GM21529 (cell line): ENCODE results near the gene PDIA6.
"Not testable (repeated sequence)": the region's sequence is repeated elsewhere in the genome, so short reads cannot be mapped to it uniquely, and the experiment has no call there.

ENCODE experiments used
- ATAC-seq: cut with Tn5 transposase; IDR thresholded peaks from one replicate; pipeline ENCODE4 v1.9.1; 2021; ENCODE audit not compliant: unreplicated experiment

The PDIA6 gene

GRCh38 chr2:10785260-10785659, 27.3 kb downstream of the PDIA6 start:
- no peak for ATAC-seq

- no peak for ATAC-seq
These were observed 27.9 kb downstream of the PDIA6 start for GRCh38 chr2:10784719-10785118.

GRCh38 chr2:10783421-10783820, 29.2 kb downstream of the PDIA6 start:
- no peak for ATAC-seq

GRCh38 chr2:10781746-10782145, 30.8 kb downstream of the PDIA6 start:
- ATAC-seq: no peak

GRCh38 chr2:10780821-10781220, 31.8 kb downstream of the PDIA6 start:
- not testable (repeated sequence) for ATAC-seq

DNA sequence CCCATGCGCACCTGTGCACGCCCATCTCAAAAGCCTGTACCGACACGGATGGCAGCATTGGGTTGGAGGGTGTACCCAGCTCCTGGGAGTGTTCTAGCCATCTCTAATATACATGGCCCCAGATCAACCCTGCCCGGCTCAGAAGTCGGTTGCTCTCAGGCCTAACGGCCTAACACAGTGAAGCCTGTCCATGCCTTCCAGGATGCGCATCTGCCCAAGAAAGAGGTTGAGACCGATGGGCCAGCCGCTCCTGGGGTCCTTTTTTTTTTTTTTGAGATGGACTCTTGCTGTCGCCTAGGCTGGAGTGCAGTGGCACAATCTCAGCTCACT, 32.1 kb downstream of the PDIA6 start:
- ATAC-seq: no peak

DNA sequence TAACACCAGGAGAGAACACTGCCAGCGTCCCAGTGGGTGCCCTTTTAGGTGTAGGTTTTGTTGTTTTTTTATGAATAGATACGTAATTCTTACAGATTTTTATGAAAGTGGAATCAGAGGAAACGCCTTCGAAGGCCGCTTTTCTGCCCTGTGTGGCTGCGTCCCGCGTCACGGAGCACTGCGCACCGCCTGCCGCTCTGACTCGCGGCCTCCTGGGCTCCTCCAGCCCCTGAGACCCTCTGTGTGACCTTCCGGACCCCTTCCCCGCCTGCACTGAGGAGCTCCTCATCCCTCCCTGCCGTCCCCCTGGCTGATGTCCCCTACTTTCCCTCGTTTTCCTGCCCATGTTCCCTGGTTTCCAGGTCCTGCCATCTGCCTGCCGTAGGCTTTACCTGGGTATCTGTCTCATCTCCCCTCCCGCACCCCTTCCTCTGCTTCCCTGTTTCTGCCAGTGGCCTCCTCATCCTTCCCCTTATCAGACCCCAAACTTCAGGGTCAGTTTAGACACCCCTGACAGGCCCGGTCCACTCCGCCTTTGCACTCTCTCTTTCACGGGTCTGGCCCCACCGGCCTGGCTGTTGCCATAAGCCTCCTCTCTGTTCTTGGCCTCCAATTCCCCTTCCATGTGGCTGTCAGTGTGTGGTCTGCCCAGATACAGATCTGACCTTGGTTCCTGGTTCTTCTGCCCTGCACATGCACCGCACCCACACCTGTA, 32.7 kb downstream of the PDIA6 start:
- no peak for ATAC-seq

- ATAC-seq: no peak
These were observed 33.9 kb downstream of the PDIA6 start for GRCh38 chr2:10778724-10779115.

- ATAC-seq: no peak
These were observed 34.5 kb downstream of the PDIA6 start for GRCh38 chr2:10777842-10778723.

GRCh38 chr2:10777111-10777841, 35.3 kb downstream of the PDIA6 start:
- ATAC-seq: no peak

- ATAC-seq: no peak
These were observed 36.2 kb downstream of the PDIA6 start for GRCh38 chr2:10776231-10776977.

DNA sequence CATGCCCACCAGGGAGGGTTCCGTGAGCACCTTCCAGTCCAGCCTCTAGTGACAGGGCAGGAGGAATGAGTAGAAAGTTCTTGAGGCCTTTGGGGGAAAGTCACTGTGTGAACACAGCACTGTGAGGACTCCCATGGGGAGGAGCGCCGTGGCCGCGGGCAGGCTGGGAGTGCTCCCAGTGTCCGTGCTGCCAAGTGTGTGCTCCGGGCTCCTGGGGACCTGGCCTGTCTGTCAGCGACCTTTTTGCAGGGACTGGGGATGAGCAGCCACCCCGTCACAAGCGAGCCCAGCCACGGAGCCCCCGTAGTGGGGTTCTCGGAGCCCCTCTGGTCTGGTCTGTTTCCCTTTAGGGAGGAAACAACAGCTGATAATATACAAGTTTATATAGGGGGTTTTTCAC, 36.8 kb downstream of the PDIA6 start:
- no peak for ATAC-seq

GRCh38 chr2:10775021-10775780, 37.4 kb downstream of the PDIA6 start:
- ATAC-seq: no peak

DNA sequence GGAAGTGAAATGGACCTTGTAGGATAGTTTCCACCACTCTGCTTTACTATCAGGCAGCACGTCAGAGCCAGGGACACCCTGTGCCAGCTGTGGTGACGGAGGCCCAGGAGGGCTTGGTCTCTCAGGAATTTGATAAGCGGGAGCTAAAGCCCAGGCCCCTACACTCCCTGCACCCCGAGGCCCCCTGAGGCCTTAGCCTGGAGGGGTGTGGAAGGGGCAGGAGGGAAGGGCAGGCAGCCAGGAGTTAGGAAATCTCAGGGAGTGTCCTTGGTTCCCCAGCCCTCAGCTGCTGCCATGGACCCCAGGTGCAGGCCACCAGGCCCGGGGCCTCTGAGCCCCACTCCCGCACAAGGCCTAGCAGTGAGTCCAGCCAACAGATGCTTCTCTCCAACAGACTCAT, 38.2 kb downstream of the PDIA6 start:
- no peak for ATAC-seq

GRCh38 chr2:10773821-10774341, 38.7 kb downstream of the PDIA6 start:
- no peak for ATAC-seq

DNA sequence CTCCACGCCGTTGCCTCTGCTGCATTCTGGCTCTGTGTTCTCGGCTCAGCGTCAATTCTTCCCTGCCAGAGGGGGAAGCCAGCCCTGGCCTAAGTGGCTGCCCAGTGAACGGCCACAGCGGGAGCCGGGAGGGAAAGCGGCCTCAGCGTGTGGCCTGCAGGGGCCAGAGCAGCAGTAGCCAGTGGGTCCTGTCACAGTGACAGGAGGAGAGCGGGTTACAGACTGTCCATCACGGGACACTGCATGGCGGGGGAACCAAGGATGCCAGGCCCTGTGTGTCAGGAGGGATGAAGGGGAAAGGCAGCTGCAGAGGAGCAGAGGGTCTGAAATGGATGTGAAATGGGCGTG, 39.7 kb downstream of the PDIA6 start:
- ATAC-seq: no peak

DNA sequence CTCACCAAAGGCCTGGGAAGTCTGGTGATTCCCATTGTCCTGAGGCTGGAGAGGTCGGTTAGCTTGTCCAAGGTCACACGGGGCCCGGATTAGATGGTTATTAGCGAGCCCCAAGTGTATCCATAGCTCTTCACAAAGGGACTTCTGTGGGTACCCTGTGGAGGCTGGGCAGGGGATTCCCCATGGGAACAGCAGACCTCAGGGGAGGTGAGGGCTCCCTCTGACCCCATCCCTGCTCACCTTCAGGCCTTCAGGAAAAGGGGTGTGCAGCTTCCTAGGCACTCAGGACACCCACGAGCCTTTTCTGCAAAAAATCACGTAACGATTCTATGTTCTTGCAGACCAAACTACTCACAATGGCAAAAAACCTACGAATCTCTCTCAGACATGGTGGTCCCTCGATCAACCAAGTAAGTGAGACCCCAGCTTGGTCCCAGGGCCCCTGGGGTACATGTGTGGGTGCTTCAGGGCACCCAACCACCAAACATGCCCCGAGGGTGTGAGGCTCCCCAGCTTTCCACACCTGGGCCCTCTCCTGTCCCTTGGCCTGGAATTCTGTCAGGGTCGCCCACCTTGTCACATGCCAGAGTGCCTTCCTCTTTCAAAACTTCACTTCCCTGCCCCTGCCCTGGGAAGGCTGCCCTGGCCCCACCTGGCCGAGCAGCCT, 40.3 kb downstream of the PDIA6 start:
- no peak for ATAC-seq

GRCh38 chr2:10771786-10772185, 40.8 kb downstream of the PDIA6 start:
- ATAC-seq: no peak

- no peak for ATAC-seq
These were observed 41.4 kb downstream of the PDIA6 start for GRCh38 chr2:10770956-10771750.
